ENCODE results near the gene FAM193A.
"Not testable (repeated sequence)": the region's sequence is repeated elsewhere in the genome, so short reads cannot be mapped to it uniquely, and the experiment has no call there.

FAM193A gene

DNA sequence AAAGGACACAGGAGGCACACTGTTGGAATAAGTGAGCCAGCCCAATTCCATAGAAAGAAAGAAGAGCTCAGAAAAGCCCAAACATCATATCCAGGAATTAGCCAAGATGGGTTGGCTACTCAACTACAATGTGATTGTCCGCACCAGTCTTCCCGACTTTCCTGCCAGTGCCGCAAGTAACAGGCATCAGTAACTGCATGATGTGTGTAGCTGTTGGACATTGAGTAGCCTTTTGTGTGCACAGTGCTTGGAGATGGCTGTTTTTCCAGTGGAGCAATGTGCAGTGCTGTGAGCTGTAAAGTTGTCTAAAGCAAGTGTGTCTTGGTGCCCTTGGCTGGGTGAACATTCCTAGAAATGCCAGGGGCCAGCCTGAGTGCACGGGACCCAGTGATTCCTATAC lies 29.2 kb upstream of the FAM193A start:
- DNase-seq (ENCODE audit: extremely low read depth, low read depth) = no peak
- TF ChIP-seq, protein P1, sequence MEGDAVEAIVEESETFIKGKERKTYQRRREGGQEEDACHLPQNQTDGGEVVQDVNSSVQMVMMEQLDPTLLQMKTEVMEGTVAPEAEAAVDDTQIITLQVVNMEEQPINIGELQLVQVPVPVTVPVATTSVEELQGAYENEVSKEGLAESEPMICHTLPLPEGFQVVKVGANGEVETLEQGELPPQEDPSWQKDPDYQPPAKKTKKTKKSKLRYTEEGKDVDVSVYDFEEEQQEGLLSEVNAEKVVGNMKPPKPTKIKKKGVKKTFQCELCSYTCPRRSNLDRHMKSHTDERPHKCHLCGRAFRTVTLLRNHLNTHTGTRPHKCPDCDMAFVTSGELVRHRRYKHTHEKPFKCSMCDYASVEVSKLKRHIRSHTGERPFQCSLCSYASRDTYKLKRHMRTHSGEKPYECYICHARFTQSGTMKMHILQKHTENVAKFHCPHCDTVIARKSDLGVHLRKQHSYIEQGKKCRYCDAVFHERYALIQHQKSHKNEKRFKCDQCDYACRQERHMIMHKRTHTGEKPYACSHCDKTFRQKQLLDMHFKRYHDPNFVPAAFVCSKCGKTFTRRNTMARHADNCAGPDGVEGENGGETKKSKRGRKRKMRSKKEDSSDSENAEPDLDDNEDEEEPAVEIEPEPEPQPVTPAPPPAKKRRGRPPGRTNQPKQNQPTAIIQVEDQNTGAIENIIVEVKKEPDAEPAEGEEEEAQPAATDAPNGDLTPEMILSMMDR (IDR thresholded peaks at IDR 0.05; ENCODE audit: low read depth, low read length, missing control alignments) = no peak
- H3K4me3 ChIP-seq (replicated peaks; ENCODE audit: low read depth, low read length) = no peak overlapping the region

DNA sequence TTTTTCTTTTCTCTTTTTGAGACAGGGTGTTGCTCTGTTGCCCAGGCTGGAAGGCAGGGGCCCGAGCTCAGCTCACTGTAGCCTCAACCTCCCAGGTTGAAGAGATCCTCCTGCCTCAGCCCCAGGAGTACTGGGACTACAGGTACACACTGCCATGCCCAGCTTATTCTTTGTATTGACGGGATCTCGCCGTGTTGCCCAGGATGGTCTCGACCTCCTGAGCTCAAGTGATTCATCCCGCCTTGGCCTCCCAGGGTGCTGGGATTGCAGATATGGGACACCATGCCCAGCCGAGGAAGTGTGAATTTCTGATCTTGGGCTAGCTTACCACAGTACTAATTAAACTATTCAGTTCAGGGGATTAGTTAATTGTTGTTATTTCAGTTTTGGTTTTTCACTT lies 28.6 kb upstream of the FAM193A start:
- no peak overlapping the region for H3K4me3 ChIP-seq (replicated peaks; ENCODE audit: low read depth, low read length)
- TF ChIP-seq, protein P1 (IDR thresholded peaks at IDR 0.05; ENCODE audit: low read depth, low read length, missing control alignments) = no peak
- DNase-seq (ENCODE audit: extremely low read depth, low read depth) = no peak

DNA sequence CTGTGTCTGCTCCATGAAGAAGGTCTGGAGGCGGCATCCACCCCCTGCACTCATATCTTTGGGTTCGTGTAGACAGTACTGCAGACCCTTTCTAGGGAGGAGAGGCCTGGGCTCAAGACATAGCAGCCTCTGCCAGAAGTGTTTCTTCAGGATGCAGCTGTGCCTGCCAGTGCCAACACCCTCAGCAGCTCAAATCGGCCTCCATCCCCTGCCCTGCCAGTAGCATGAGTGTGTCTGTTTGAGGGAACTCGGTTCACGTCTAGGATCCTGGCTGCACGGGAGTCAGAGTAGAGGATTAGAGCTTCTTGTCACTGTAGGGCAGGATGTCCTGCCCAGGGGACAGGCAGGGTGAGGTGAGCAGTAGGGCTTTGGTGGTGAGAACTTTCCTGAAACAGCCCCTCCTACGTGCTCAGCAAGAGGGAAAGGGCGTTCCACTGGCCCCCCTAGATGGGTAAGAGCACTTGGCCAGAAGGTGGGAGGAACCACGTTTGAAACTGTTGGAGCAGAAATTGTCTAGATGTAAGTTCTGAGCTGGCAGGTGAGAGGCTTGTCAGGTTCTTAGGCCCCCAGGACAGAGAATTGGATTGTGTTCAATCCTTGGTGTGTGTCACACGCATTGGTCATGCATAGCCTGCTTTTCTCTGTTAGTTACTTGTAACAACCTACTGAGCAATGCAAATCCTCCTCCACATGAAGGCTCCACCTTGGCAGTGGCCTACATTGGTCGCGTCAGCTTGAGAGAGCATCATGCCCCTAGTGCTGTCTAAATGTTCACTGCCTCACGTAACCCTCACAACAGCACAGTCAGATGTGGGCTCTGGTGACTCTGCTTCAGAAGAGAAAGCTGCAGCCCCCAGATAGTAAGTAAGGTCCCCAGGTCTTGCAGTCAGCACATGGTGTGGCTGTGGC lies 25.8 kb upstream of the FAM193A start:
- no peak overlapping the region for H3K4me3 ChIP-seq (replicated peaks; ENCODE audit: low read depth, low read length)
- TF ChIP-seq, protein P1 (IDR thresholded peaks at IDR 0.05; ENCODE audit: low read depth, low read length, missing control alignments) = no peak
- DNase-seq (ENCODE audit: extremely low read depth, low read depth) = no peak

DNA sequence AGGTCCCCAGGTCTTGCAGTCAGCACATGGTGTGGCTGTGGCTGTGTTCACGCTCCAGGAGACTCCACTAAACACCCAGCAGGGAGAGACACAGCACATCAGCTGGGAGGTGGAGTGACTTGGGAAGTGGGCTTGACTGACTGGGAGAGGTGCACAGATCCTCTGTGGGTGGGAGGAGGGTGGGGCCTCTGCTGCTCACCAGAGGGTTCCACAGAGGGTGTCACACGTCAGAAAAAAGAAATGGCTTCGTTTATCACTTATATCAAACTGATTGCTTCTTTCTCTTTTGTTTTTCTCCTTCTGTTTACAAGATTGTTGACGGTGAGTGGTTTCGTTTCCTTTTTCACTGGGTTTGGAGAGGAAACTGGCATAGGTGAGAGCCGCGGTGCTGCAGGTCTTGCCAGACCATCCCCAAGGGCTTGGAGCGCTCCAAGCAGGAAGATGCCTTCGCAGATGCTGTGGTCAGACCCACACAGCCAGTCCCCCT lies 24.8 kb upstream of the FAM193A start:
- no peak overlapping the region for H3K4me3 ChIP-seq (replicated peaks; ENCODE audit: low read depth, low read length)
- TF ChIP-seq, protein P1 (IDR thresholded peaks at IDR 0.05; ENCODE audit: low read depth, low read length, missing control alignments) = no peak
- DNase-seq (ENCODE audit: extremely low read depth, low read depth) = no peak

DNA sequence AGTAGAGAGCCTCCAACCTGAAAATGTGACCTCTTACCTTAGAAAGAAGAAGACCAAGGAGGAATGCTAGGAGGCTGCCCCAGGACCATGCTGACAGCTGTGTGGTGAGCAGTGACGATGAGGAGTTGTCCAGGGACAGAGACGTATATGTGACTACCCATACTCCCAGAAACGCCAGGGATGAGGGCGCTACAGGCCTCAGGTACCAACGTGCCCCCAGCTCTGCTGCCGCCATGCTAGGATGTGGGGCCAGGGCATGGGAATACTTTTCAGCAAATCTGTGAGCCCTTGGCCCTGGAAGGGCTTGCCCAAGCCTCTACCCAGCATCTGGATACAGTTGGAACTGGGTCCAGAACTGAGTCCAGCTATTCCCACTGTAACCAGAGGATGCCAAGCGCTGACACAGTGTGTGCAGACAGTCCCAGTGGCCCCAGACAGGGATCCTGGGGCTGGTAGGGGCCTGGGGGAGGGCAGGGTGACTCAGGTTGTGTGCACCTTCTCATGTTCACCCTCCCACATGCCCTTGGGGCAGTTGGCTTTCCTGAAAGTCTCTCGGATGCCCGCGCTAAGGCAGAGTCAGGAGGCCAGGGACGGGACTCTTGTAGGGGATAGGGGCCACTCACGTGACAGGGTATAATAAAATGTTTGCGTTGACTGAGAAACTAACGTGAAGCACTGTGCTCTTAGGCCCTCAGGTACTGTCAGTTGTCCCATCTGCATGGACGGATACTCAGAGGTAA lies 23.9 kb upstream of the FAM193A start:
- TF ChIP-seq, protein P1 (IDR thresholded peaks at IDR 0.05; ENCODE audit: low read depth, low read length, missing control alignments) = no peak
- no peak for DNase-seq (ENCODE audit: extremely low read depth, low read depth)

DNA sequence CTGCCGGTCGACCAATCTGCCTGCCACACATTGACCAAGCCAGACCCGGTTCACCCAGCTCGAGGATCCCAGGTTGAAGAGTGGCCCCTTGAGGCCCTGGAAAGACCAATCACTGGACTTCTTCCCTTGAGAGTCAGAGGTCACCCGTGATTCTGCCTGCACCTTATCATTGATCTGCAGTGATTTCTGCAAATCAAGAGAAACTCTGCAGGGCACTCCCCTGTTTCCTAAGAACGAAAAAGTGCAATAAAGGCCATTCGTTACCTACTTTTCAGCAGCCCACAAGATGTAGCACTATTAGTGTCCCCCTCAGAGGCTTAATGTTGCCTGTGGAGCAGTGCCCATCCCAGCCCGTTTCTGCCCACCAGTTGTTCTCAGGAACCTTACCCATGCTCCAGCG lies 22.3 kb upstream of the FAM193A start:
- DNase-seq (ENCODE audit: extremely low read depth, low read depth); H3K4me3 ChIP-seq (replicated peaks; ENCODE audit: low read depth, low read length): not testable (repeated sequence)

More for the DNA sequence above, 23.9 kb upstream of the FAM193A start:
- no peak overlapping the region for H3K4me3 ChIP-seq (replicated peaks; ENCODE audit: low read depth, low read length)

DNA sequence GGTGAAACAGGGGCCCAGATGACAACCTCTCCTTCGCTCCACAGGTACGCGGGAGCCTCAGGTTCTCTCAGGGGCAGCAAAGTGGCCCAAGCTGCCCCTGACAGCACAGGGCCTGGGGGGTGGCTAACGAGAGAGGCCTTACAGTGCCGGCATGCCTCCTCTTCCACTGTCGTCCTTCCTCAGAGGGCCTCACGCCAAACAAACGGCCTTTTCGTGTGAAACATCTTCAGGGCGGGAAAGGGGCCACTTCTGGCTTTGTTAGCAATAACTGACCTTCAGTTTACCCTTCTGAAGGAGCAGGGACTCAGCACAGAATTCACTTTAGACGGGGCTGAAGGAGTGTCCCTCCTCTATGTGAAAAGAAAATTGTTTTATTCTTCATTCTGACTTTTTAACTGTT lies 21.5 kb upstream of the FAM193A start:
- DNase-seq (ENCODE audit: extremely low read depth, low read depth); H3K4me3 ChIP-seq (replicated peaks; ENCODE audit: low read depth, low read length): not testable (repeated sequence)

Data from HFF-Myc (cell line).